Thyroid gland (tissue), 4 donors: ENCODE results near the gene TXLNB.

Experiments used
- POLR2A ChIP-seq, 2 donors: fragments of 450-650 bp; IDR thresholded peaks; one replicate each; pipeline ENCODE4 v1.6.1; 2017; ENCODE audit warnings: antibody characterized with exemption in 2 of 2, mild to moderate bottlenecking in 2 of 2, moderate library complexity in 1 of 2
- TF ChIP-seq, protein P1 (sequence below), 6 experiments: fragments of 200-600 bp in 3 of 6; fragments of 450-650 bp in 3 of 6; sonication (generic) in 3 of 6; IDR thresholded peaks; one replicate each; pipeline ENCODE4 v1.5.1; 2016 to 2019; ENCODE audit warnings: antibody characterized with exemption in 6 of 6, mild to moderate bottlenecking in 2 of 6, inconsistent platforms in 1 of 6, moderate library complexity in 1 of 6

DNA sequence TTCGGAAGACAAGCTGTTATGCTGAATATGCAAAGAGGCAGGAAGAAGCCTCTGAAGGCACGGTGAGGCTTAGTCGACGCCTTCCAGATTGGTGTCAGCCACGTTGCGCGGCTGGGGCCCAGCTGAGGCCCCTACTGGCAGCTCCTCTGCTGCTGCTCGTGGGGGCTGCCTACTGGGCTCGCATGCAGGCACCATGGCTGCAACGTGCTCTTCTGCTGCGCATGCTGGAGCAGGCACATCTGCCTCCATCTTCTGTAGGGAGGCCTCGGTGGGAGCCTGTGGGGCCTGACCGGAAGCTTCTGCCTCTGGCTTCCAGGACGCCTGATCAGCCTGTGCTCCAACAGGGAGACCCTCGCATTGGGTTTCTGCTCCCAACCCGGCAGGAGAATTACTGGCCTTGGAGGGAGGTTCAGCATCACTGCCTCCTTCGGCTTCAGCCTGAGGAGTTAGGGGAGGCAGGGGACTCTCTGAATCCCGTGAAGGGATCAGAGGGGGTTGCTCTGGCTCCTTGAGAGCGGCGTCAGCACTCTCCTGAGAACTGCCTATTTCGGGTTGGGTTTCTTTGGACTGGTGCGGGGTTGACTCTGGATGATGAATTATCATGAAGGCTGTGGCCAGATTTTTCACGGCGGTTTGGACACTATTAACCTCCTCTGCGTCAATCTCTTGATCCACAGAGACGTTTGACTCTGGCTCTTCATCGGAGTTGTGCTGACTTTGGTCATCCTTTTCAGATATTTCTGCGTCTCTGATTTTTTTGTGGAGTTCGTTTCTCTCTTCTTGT lies 49.1 kb downstream of the TXLNB start:
- TF ChIP-seq, protein P1, sequence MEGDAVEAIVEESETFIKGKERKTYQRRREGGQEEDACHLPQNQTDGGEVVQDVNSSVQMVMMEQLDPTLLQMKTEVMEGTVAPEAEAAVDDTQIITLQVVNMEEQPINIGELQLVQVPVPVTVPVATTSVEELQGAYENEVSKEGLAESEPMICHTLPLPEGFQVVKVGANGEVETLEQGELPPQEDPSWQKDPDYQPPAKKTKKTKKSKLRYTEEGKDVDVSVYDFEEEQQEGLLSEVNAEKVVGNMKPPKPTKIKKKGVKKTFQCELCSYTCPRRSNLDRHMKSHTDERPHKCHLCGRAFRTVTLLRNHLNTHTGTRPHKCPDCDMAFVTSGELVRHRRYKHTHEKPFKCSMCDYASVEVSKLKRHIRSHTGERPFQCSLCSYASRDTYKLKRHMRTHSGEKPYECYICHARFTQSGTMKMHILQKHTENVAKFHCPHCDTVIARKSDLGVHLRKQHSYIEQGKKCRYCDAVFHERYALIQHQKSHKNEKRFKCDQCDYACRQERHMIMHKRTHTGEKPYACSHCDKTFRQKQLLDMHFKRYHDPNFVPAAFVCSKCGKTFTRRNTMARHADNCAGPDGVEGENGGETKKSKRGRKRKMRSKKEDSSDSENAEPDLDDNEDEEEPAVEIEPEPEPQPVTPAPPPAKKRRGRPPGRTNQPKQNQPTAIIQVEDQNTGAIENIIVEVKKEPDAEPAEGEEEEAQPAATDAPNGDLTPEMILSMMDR (IDR thresholded peaks at IDR 0.05), result no peak
- TF ChIP-seq POLR2A (IDR thresholded peaks at IDR 0.05), result no peak
